B cell (primary cell): ENCODE data around the gene KCTD5.

Experiments
- CTCF ChIP-seq: fragments of 200-600 bp; IDR thresholded peaks from one replicate; pipeline ENCODE4 v1.8.0; 2022; ENCODE audit warnings: antibody characterized with exemption, mild to moderate bottlenecking
- EZH2 ChIP-seq: IDR thresholded peaks from 2 replicates; pipeline ENCODE4 v1.6.1; 2012; ENCODE audit warnings: borderline replicate concordance, low read depth, mild to moderate bottlenecking, moderate library complexity, low read length; ENCODE audit not compliant: insufficient read depth, poor library complexity, severe bottlenecking

- TF ChIP-seq CTCF (no peak), EZH2 (no peak)
Observed at GRCh38 chr16:2712063-2712441, 29.7 kb downstream of the KCTD5 start.
